ENCODE data around the gene ACAA1.
"Not testable (repeated sequence)": the region's sequence is repeated elsewhere in the genome, so short reads cannot be mapped to it uniquely, and the experiment has no call there.

The ACAA1 gene

GRCh38 chr3:38098376-38098723 is 38.6 kb downstream of the ACAA1 start:
- DNase-seq, result no peak

GRCh38 chr3:38097446-38098375 is 39.2 kb downstream of the ACAA1 start:
- DNase-seq, result no peak

DNA sequence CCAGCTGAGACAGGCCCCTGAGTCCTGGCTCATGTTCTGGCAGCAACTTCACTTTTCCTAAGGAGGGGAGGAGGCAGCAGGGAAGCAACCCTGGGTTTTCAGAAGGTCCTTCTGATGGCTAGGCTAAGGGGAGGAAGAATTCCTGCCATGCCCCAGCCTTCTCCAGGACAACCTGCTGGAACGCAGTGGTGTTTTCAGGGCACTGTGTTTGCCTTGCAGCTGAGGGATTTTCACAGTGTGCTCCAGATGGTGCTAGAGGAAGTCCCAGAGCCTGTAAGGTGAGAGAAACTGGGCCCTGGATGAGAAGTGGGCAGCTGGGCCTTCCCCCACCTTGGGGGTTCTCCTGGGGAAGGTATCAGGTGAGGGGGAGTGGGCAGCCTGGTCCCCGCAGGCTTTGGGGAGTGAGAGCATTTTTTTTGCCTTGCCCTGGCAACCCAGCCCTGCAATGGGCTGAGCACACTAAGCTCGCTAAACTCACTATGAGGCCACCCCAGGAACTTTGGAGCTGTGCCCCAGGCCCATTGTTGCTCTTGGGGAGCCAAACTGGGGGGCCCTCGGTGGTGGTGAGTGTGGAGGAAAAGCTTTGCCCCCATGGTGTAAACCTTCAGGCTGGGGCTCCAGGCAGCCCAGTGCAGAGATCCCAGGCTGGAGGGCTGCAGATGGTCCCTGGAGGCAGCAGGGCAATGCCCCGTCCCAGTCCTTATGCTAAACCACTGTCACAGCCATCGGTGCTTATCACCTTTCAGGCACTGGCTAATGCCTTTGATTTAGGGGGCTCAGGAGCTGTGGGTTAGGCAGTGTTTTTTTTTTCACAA is 41.1 kb downstream of the ACAA1 start:
- no peak for DNase-seq

- DNase-seq, result no peak
Observed at GRCh38 chr3:38094999-38095398, 41.9 kb downstream of the ACAA1 start.

- DNase-seq, result no peak
Observed at GRCh38 chr3:38090453-38090852, 46.5 kb downstream of the ACAA1 start.

DNA sequence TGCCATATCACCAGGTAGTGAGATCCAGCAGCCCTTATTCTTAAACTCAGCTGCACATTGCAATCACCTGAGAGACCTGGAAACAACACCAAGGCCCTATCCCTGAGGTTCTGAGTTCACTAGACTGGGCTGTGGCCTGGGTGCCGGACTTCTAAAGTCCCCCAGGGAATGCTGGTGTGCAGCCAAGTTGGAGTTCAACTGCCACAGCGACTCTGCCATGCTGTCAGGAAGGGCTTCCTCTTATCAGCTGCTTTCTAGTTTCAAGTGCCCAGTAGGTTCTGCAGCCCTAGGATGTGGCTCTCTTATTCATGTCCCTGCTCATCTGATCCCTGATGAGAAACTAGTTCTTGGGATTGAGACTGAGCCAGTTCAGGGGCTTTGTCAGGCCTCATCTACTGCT is 47.8 kb downstream of the ACAA1 start:
- no peak for DNase-seq

DNA sequence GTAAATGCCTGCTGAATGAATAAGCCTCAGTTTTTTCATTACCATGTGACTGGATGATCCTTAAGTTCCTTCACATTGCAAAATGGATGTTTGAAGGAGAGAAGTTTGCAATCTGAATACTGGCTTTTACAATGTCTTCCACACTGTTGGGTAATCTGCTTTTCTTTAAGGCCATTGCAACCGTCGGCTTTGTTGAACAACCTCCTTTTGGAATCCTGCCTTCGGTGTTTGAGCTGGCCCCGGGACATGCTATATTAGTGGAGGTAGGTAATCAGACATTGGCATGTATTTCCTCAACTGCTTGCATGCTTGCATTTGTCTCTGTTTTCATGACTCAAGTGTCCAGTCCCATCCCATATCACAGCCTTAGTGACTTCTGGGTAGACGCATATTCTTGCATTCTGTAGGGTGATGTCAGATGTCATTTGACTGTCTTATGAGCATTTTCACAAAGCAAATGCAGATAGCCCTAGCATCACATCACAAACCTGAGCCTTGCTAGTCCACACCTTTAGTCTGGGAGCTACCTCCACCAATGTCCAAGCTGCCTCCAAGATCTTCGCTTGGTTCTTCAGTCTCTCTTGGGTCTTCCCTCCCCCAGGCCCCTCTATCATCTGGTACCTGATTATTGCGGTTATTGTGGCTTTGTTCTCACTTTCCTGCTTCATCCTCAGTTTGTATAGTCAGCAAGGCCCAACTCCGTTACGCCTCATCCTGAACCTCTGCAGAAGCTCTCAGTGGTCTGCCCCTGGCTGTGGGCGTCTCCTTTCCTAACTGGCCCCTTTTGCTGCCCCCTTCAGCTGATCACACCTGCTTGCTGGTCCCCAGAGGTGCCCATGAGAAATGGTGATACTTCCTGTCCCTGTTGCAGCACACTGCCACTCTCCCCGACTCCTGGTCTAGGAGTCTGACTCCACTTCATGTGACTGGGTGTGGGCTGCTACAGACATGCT is 48.5 kb downstream of the ACAA1 start:
- DNase-seq, result no peak

GRCh38 chr3:38087278-38087677 is 49.6 kb downstream of the ACAA1 start:
- DNase-seq, result not testable (repeated sequence)

DNA sequence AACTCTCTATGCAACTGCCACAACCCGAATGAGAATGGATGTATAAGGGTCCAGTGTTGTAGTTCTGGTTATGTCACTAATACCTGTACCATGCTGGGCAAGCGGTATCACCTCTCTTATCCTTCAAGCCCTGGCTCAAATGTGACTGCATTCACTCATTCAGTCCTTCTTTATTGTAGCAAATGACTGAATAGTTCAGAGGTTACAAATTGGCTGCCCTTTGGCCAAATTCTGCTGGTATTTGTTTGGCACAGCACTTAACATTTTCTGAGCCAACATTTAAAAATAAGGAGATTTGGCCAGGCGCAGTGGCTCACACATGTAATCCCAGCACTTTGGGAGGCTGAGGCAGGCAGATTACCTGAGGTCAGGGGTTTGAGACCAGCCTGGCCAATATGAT is 50.4 kb downstream of the ACAA1 start:
- no peak for DNase-seq

- DNase-seq, result no peak
Observed at GRCh38 chr3:38085943-38086324, 51.0 kb downstream of the ACAA1 start.

DNA sequence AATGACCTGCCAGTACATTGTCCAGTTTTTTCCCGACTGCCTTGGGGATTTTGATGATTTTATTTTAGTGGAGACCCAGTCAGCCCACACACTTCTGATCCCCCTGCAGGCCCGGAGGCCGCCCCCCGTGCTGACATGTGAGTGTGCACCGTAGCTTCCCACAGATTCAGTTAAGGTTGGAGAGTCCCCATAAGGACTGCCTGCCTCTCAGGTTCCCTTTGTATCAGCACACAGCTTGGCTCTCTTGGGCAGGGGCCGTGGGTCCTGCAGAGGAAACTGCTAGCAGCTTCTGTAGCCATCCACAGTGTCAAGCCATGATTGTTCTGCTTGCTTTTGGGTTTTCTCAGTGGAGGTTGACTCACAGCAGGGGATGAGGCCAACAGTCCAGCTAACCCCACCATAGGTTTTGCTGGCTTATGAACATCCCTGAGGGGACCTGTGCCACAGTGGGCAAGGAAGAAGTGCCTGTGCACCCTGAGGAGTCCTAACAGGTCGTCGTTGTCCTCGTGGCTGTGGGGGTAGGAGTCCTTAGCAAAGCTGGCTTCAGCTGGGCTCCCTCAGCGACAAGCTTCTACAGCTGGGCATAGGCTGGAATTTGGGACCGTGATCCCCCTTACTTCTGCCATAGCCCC is 51.5 kb downstream of the ACAA1 start:
- no peak for DNase-seq

- DNase-seq, result no peak
Observed at GRCh38 chr3:38084334-38085310, 52.3 kb downstream of the ACAA1 start.

DNA sequence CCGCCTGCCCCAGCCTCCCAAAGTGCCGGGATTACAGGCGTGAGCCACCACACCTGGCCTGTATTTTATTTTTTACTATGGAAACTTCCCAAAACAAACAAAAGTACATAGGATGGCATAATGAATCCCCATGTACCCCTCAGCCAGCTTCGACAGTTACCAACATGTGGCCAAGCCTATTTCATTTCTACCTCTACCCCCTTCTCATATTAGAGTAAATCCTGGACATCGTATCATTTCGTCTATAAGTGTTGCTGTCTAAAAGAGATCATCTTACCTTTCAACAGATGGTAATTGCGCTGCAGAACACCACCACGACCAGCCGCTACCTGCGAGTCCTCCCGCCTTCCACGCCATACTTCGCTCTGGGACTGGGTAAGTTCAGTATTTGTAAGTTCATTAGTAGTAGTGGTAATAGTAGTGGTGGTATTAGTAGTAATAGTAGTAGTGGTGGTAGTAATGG is 53.0 kb downstream of the ACAA1 start:
- no peak for DNase-seq

DNA sequence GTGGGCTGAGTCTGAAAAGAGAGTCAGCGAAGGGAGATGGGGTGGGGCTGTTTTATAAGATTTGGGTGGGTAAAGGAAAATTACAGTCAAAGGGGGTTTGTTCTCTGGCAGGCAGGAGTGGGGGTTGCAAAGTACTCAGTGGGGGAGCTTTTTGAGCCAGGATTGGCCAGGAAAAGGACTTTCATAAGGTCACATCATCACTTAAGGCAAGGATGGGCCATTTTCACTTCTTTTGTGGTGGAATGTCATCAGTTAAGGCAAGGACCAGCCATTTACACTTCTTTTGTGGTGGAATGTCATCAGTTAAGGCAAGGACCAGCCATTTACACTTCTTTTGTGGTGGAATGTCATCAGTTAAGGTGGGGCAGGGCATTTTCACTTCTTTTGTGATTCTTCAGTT is 53.7 kb downstream of the ACAA1 start:
- DNase-seq, result not testable (repeated sequence)

DNA sequence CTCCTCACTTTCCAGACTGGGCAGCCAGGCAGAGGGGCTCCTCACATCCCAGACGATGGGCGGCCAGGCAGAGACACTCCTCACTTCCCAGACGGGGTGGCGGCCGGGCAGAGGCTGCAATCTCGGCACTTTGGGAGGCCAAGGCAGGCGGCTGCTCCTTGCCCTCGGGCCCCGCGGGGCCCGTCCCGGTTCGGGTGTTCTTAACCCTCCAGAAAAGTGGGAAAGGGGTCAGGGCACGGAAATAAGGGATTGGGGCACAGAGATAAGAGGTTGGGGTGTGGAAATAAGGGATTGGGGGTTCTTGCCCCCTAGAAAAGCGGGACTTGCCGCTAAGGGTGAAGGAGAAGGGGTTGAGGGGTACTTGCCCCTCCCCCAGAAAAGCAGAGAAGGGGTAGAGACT is 54.6 kb downstream of the ACAA1 start:
- DNase-seq, result not testable (repeated sequence)

GRCh38 chr3:38077073-38077472 is 59.9 kb downstream of the ACAA1 start:
- not testable (repeated sequence) for DNase-seq

All from NCI-H2171 (cell line).